ENCODE data around the gene MYO15B.

The MYO15B gene

DNA sequence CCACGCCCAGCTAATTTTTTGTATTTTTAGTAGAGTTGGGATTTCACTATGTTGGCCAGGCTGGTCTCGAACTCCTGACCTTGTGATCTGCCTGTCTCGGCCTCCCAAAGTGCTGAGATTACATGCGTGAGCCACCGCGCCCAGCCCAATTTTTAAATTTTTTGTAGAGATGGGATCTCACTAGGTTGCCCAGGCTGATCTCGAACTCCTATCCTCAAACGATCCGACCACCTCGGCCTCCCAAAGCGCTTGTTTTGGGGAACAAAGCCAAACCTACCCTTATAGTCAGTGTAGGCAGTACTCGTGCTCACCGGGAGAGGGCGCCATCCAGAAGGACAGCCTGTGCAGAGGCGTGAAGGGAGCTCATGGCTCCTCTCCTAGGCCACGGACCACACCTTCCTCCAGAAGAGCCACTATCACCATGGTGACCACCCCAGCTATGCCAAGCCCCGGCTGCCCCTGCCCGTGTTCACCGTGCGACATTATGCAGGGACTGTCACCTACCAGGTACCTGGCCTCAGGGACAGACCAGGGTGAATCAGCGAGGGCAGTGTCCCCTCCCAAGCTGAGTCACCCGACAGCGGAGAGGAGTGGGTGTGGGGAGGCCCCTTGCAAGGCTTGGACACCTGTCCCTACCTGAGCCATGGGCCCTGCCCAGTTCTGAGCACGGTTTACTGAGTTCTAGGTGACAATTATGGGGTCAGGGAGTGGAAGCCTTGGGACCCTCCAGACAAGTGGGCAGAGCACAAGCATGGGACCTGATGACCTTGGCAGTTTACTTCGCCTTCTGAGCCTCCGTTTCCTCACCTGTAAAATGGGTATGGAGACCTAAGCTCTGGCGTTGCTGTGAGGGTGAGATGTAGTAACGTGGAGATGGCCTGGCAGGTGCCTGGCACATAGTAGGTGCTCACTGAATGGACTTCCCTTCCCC lies 13.7 kb downstream of the MYO15B start:
- Mint-ChIP-seq H3K4me3 (no peak overlapping the region), H3K4me1 (ENCODE audit: low read depth) (peaks cover 2% of the 10 kb centered on the region), H3K27me3 (no peaks in the 10 kb centered on the region), H3K9me3 (ENCODE audit: low read depth) (no peaks in the 10 kb centered on the region), H3K36me3 (no peaks in the 10 kb centered on the region), H3K27ac (no peak overlapping the region)

DNA sequence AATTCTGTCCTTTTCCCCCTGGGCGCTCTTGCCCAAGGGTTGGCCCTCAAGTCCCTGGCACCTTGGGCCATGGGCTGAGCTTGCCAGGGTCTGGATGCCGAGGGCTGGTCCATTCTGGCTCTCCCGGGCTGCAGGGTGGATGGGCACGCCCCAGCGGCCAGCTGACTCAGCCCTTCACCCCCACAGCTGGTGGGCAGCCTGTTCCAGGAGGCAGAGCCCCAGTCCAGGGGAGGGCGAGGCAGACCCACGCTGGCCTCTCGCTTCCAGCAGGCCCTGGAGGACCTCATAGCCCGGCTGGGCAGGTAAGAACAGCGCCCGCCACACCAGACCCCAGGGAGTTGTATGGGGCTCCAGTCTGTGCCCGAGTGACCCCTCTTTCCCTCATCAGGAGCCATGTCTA lies 15.0 kb downstream of the MYO15B start:
- Mint-ChIP-seq H3K36me3 (no peaks in the 10 kb centered on the region), H3K4me1 (ENCODE audit: low read depth) (peaks cover 2% of the 10 kb centered on the region), H3K27me3 (no peaks in the 10 kb centered on the region), H3K27ac (no peak overlapping the region), H3K4me3 (no peak overlapping the region), H3K9me3 (ENCODE audit: low read depth) (no peaks in the 10 kb centered on the region)

DNA sequence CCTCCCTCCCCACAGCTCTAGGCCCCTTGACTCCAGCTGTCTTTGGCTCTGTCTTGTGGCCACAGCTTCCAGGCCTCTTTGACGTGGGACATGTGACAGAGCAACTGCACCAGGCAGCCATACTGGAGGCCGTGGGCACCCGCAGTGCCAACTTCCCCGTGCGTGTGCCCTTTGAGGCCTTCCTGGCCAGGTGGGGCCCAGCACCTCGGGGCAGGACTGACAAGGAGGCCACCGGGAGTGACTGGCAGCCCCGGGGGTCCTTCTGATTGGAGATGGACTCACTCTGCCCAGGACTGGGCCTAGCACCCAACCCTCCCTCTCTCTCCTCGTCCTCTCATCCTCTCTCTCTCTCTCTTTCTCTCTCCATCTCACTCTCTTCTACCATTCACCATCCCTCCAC lies 15.5 kb downstream of the MYO15B start:
- Mint-ChIP-seq H3K4me3 (no peak overlapping the region), H3K9me3 (ENCODE audit: low read depth) (no peaks in the 10 kb centered on the region), H3K36me3 (no peaks in the 10 kb centered on the region), H3K27me3 (no peaks in the 10 kb centered on the region), H3K27ac (no peak overlapping the region), H3K4me1 (ENCODE audit: low read depth) (peaks cover 2% of the 10 kb centered on the region)

DNA sequence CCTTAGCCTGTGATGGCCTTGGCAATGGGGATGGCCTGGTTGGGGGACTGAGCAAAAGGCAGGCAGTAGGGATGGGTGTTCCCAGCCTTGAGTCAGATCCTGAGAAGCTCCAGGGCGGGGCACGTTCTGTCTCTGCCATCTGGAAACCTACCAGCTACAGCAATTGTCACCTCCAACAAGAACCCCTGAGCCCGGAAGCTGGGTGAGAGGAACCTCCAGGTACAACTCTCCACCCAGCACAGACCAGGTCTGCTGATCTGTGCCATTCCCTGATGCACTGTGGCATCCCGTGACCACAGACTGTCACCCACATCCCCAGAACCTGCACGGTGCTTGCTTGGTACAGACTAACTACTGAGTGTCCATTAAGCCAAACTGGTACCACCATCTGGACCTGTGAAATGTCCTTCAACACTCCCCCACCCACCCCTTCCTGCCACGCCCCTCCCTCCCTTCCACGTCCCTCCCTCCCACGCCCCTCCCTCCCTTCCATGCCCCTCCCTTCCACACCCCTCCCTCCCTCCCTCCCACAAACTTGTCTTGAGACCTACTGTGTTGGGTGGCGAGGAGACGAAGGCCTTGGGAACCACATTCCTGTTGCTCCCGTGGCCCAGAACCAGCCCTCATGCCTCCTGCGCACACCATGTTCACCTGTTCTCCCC lies 16.6 kb downstream of the MYO15B start:
- no peak overlapping the region for H3K27ac Mint-ChIP-seq
- no peaks in the 10 kb centered on the region for H3K27me3 Mint-ChIP-seq
- peaks cover 2% of the 10 kb centered on the region for H3K4me1 Mint-ChIP-seq (ENCODE audit: low read depth)
- no peak overlapping the region for H3K4me3 Mint-ChIP-seq
- no peaks in the 10 kb centered on the region for H3K9me3 Mint-ChIP-seq (ENCODE audit: low read depth)
- H3K36me3 Mint-ChIP-seq: no peaks in the 10 kb centered on the region

DNA sequence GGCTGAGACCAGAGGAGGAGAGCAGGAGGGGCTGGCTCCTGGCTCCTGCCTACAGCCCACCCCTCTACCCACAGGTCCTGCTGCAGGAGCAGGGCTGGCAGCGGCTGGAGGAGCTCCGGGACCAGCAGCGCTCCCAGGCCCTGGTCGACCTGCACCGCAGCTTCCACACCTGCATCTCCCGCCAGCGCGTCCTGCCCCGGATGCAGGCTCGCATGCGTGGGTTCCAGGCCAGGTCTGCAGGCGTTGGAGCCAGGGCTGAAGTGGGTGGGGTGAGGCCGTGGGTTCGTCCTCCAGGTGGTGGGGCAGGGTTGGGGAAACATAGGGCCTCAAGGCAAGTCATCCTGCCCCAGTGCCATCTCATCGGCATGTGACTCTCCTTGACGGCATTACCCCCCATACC lies 18.2 kb downstream of the MYO15B start:
- Mint-ChIP-seq H3K4me3 (no peak overlapping the region), H3K27me3 (no peaks in the 10 kb centered on the region), H3K9me3 (ENCODE audit: low read depth) (no peaks in the 10 kb centered on the region), H3K36me3 (no peaks in the 10 kb centered on the region), H3K4me1 (ENCODE audit: low read depth) (peaks cover 2% of the 10 kb centered on the region), H3K27ac (no peak overlapping the region)

DNA sequence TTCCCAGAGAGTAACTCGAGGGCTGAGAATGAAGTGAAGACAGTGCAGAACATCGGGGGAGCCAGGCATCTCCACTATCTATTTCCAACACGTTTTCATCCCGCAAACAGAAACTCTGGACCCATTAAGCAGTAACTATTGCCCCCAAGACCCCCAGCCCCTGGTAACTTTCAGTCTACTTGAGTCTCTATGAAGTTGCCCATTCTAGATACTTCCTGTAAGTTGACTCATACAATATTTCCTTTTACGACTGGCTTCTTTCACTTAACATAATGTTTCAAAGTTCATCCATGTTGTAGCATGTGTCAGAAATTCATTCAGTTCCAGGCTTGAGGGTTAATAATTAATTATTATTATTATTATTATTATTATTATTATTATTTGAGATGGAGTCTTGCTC lies 19.5 kb downstream of the MYO15B start:
- Mint-ChIP-seq H3K27ac (no peak overlapping the region), H3K4me3 (no peak overlapping the region), H3K36me3 (peaks cover 2% of the 10 kb centered on the region), H3K9me3 (ENCODE audit: low read depth) (no peaks in the 10 kb centered on the region), H3K4me1 (ENCODE audit: low read depth) (peaks cover 2% of the 10 kb centered on the region), H3K27me3 (no peaks in the 10 kb centered on the region)

DNA sequence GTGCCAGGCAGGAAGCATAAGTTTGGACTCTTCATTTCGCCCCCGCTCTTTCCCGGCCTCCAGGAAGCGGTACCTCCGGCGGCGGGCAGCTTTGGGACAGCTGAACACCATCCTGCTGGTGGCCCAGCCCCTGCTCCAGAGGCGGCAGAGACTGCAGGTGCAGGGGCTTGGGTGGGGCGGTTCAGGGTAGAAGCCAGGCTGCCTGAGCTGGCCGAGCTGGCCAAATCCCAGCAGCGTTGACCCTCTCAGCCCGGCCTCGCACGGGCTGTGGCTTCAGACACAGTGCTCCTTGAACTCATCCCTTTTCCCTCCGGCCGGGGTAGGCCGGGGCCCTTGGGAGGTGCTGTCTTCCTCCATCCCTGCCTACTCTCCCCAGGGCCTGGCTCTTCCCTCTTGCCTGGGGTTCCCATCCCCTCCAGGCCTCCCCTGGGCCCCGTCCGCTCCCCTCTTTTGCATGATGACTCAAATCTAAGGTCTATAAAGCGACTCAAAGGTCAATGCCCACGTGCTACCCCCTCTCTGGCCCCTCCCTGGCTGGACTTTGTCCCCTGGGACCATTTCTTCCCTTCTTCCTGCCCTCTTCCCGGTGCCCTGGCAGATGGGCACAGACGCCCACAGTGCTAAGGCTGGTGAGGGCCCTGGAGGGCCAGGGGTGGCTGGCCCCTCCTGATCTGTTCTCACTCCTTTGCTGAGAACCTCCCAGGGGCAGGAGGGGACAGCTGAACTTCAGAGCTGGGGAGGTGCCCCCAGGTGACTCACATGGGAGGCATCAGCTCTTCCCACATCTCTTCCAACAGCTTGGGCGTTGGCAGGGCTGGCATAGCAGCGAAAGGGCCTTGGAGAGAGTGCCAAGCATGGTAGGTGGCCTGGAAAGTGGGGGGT lies 22.7 kb downstream of the MYO15B start:
- Mint-ChIP-seq H3K4me1 (ENCODE audit: low read depth) (no peaks in the 10 kb centered on the region), H3K36me3 (peaks cover 2% of the 10 kb centered on the region), H3K4me3 (no peak overlapping the region), H3K27me3 (no peaks in the 10 kb centered on the region), H3K27ac (no peak overlapping the region), H3K9me3 (ENCODE audit: low read depth) (no peaks in the 10 kb centered on the region)

DNA sequence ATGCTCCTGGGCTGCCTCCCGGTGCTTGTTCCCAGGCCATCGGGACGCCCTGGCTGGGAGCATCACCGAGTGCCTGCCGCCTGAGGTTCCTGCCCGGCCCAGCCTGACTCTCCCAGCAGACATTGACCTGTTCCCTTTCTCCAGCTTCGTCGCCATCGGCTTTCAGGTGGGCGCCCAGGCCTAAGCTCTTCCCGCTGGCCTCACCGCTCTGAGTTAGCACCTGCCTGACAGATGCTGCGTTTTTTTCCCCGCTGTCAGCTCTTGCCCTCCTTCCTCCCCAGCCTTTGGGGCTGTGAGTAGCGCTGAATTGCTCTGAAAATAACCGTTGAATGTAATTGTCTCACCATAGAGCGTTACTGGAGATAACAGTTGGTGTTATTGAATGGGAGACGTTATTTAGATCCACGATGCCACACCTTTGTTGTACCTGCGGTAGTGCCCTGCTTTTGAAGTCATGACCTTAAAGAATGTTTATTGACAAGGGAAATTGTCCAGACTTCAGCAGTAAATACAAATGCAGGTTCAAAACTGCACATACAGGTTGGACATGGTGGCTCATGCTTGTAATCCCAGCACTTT lies 24.3 kb downstream of the MYO15B start:
- Mint-ChIP-seq H3K27ac (no peak overlapping the region), H3K36me3 (peaks cover 2% of the 10 kb centered on the region), H3K4me3 (no peak overlapping the region), H3K4me1 (ENCODE audit: low read depth) (no peaks in the 10 kb centered on the region), H3K27me3 (no peaks in the 10 kb centered on the region), H3K9me3 (ENCODE audit: low read depth) (no peaks in the 10 kb centered on the region)

DNA sequence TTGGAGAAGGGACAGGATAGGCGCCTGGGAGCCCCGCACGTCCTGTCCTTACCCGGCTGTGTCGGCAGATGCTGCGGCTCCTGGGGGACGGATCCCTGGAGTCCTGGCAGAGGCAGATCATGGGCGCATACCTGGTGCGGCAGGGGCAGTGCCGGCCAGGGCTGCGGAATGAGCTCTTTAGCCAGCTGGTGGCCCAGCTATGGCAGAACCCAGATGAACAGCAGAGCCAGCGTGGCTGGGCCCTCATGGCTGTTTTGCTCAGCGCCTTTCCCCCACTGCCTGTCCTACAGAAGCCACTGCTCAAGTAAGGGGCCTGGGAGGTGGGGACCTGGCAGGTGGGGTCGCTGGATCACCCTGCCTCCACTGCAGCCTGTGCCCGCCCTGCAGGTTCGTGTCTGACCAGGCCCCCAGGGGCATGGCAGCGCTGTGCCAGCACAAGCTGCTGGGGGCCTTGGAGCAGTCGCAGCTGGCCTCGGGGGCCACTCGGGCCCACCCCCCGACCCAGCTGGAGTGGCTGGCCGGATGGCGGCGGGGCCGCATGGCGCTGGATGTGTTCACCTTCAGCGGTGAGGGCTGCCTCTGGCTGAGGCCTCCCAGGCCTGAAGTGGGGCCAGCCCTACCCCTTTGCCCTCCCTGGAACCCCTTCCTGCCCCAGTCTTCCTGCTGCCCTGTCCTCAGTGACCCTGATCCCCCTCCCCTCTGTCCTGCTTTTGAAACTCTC lies 25.5 kb downstream of the MYO15B start:
- no peak overlapping the region for H3K27ac Mint-ChIP-seq
- H3K4me1 Mint-ChIP-seq (ENCODE audit: low read depth): no peaks in the 10 kb centered on the region
- no peaks in the 10 kb centered on the region for H3K9me3 Mint-ChIP-seq (ENCODE audit: low read depth)
- H3K36me3 Mint-ChIP-seq: peaks cover 2% of the 10 kb centered on the region
- H3K4me3 Mint-ChIP-seq: no peak overlapping the region
- no peaks in the 10 kb centered on the region for H3K27me3 Mint-ChIP-seq

DNA sequence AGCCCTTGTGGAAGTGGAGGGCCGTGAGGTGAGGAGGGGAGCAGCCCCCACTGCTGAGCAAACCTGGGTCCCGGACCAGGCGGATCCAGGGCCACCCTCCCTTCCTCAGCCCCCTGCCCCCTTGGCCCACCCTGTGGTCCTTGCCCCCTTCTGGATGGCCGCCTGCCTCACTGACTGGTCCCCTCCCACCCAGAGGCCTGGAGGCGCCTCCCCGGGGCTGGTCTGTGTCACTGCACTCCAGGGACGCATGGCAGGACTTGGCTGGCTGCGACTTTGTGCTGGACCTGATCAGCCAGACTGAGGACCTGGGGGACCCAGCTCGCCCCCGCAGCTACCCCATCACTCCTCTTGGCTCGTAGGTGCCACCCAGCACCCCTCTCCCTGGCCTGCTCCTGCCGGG lies 26.4 kb downstream of the MYO15B start:
- Mint-ChIP-seq H3K27ac (no peak overlapping the region), H3K9me3 (ENCODE audit: low read depth) (no peaks in the 10 kb centered on the region), H3K4me1 (ENCODE audit: low read depth) (no peaks in the 10 kb centered on the region), H3K27me3 (no peaks in the 10 kb centered on the region), H3K36me3 (peaks cover 2% of the 10 kb centered on the region), H3K4me3 (no peak overlapping the region)

DNA sequence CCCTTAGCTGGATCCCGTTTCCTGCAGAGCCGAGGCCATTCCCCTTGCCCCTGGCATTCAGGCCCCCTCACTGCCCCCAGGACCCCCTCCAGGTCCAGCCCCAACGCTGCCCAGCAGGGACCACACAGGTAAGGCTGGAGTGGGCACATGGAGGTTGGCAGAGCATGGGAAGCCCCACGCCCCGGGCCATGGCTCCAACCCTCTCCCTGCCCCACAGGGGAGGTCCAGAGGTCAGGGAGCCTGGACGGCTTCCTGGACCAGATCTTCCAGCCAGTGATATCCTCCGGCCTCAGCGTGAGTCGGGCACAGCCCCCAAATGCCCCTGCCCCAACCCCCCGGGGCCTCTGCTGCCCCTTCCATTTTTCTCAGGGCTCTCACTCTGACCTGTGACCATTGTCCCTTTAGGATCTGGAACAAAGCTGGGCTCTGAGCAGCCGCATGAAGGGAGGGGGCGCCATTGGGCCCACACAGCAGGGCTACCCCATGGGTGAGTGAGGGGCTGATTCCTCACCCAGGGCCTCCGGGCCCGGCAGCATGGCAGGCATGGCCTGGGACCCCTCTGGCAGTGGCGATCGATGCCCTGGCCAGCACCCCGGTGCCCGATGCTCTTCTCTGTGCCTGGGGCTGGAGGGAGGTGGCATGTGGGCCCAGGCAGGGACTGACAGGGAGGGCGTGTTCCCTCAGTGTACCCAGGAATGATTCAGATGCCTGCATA lies 27.1 kb downstream of the MYO15B start:
- Mint-ChIP-seq H3K27ac (no peak overlapping the region), H3K4me3 (no peak overlapping the region), H3K4me1 (ENCODE audit: low read depth) (no peaks in the 10 kb centered on the region), H3K9me3 (ENCODE audit: low read depth) (no peaks in the 10 kb centered on the region), H3K27me3 (no peaks in the 10 kb centered on the region), H3K36me3 (peaks cover 2% of the 10 kb centered on the region)

DNA sequence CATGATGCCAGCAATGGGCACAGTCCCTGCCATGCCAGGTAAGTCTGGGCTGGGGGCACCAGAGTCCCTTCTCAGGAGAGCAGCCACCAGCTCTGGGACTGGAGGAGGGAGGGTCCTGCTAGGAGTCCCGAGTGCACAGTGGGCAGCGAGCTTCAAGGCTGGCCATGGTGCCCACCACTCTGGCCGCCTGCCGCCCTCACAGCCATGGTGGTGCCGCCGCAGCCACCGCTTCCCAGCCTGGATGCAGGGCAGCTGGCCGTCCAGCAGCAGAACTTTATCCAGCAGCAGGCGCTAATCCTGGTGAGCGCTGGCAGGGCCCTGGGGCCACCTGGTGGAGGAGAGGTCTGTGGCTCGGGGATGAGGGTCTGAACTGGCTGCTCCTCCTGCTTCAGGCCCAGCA lies 27.7 kb downstream of the MYO15B start:
- no peaks in the 10 kb centered on the region for H3K27me3 Mint-ChIP-seq
- H3K9me3 Mint-ChIP-seq (ENCODE audit: low read depth): no peaks in the 10 kb centered on the region
- no peaks in the 10 kb centered on the region for H3K4me1 Mint-ChIP-seq (ENCODE audit: low read depth)
- no peak overlapping the region for H3K27ac Mint-ChIP-seq
- peaks cover 2% of the 10 kb centered on the region for H3K36me3 Mint-ChIP-seq
- H3K4me3 Mint-ChIP-seq: no peak overlapping the region

DNA sequence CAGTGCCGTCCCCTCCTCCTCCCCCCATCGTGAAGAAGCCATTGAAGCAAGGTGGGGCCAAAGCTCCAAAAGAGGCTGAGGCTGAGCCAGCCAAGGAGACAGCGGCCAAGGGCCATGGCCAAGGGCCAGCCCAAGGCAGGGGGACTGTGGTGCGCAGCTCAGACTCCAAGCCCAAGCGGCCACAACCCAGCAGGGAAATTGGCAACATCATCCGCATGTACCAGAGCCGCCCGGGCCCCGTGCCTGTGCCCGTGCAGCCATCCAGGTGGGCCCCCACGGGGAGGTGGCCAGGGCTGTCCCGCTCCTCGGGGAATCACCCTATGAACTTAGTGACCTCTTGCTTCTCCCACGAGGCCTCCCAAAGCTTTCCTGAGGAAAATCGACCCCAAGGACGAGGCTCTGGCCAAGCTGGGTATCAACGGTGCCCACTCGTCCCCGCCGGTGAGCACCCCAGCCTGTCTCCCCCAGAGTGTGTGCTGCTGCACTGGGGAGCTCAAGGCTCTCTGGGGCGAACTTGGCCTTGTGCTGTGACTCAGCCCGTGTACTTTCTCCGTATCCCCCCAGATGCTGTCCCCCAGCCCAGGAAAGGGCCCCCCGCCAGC lies 29.0 kb downstream of the MYO15B start:
- H3K4me1 Mint-ChIP-seq (ENCODE audit: low read depth): no peaks in the 10 kb centered on the region
- H3K4me3 Mint-ChIP-seq: no peak overlapping the region
- peaks cover 2% of the 10 kb centered on the region for H3K36me3 Mint-ChIP-seq
- H3K9me3 Mint-ChIP-seq (ENCODE audit: low read depth): no peaks in the 10 kb centered on the region
- no peak overlapping the region for H3K27ac Mint-ChIP-seq
- H3K27me3 Mint-ChIP-seq: no peaks in the 10 kb centered on the region
